PC-3 (cell line): ENCODE results near the gene PDGFC. TPM values are rescaled to one million over a fixed set of nuclear protein-coding genes. Genes with fewer than 3 reads are reported as not detected.
A peak's percentile ranks its signal among the peaks of the same experiment; 100 is the strongest.

Experiments
- ATAC-seq: fragments of 200-7000 bp; cut with Tn5 transposase; 2 replicates; pipeline ENCODE4 v1.9.1; 2020; ENCODE audit warnings: mild to moderate bottlenecking, moderate library complexity
- BruUV-seq: library from RNA; stranded (reverse); fragments of 400-500 nt; replicated peaks from 2 replicates; lab custom pipeline; 2021; lab: Mats Ljungman, UMichigan
- CTCF ChIA-PET: fragments of 300-600 bp; sonication (Branson Sonifier 250); formaldehyde crosslinking; loops from one replicate; lab custom pipeline; 2022; ENCODE audit warnings: antibody characterized with exemption; lab: Charles Lee
- POLR2A ChIA-PET: fragments of 300-600 bp; sonication (Branson Sonifier 250); formaldehyde crosslinking; loops from one replicate; lab custom pipeline; 2022; ENCODE audit warnings: antibody characterized with exemption; ENCODE audit not compliant: unreplicated experiment; lab: Charles Lee
- DNase-seq: peaks from one replicate; pipeline ENCODE4 v3.0.0-alpha.2; 2015
- H2AFZ ChIP-seq: fragments of 300-600 bp; sonication (generic); 2 replicates; pipeline ENCODE4 v1.6.0; 2016; ENCODE audit warnings: antibody characterized with exemption, low read length
- H3F3A ChIP-seq: fragments of 300-600 bp; sonication (generic); one replicate; pipeline ENCODE4 v1.6.0; 2017; ENCODE audit warnings: antibody characterized with exemption, low read length, control low read depth, mild to moderate bottlenecking; ENCODE audit not compliant: unreplicated experiment
- H3K27ac ChIP-seq: fragments of 300-600 bp; sonication (generic); 2 replicates; pipeline ENCODE4 v1.5.1; 2016; ENCODE audit warnings: mild to moderate bottlenecking, low read length
- H3K27me3 ChIP-seq: fragments of 300-600 bp; sonication (generic); 2 replicates; pipeline ENCODE4 v1.6.1; 2016; ENCODE audit warnings: low read length, mixed read lengths
- H3K36me3 ChIP-seq: fragments of 300-600 bp; sonication (generic); 2 replicates; pipeline ENCODE4 v1.6.1; 2016; ENCODE audit warnings: low read depth, mixed run types, low read length, mixed read lengths
- H3K4me1 ChIP-seq: fragments of 300-600 bp; sonication (generic); 2 replicates; pipeline ENCODE4 v1.5.1; 2016; ENCODE audit warnings: low read length; ENCODE audit not compliant: insufficient read depth
- H3K4me2 ChIP-seq: fragments of 300-600 bp; sonication (generic); 2 replicates; pipeline ENCODE4 v1.6.0; 2016; ENCODE audit warnings: low read length
- H3K4me3 ChIP-seq: fragments of 300-600 bp; sonication (generic); 2 replicates; pipeline ENCODE4 v1.5.1; 2016; ENCODE audit warnings: mild to moderate bottlenecking, low read length, mixed read lengths
- H3K79me2 ChIP-seq: fragments of 300-600 bp; sonication (generic); 2 replicates; pipeline ENCODE4 v1.6.1; 2017; ENCODE audit warnings: low read length, mixed read lengths
- H3K9ac ChIP-seq: fragments of 300-600 bp; sonication (generic); 2 replicates; pipeline ENCODE4 v1.6.0; 2016; ENCODE audit warnings: mild to moderate bottlenecking, low read length
- H3K9me2 ChIP-seq: fragments of 300-600 bp; sonication (generic); replicated peaks from 2 replicates; pipeline ENCODE4 v1.6.1; 2016; ENCODE audit warnings: mixed run types, low read length, mixed read lengths
- H3K9me3 ChIP-seq: fragments of 300-600 bp; sonication (generic); 2 replicates; pipeline ENCODE4 v1.6.1; 2016; ENCODE audit warnings: low read length, mixed read lengths
- H4K20me1 ChIP-seq: fragments of 300-600 bp; sonication (generic); 2 replicates; pipeline ENCODE4 v1.6.1; 2016; ENCODE audit warnings: low read length, mixed read lengths
- CTCF ChIP-seq: fragments of 300-600 bp; sonication (generic); conservative IDR thresholded peaks from 2 replicates; pipeline ENCODE4 v1.5.1; 2017; ENCODE audit warnings: antibody characterized with exemption, low read depth, mild to moderate bottlenecking, low read length
- EZH2 ChIP-seq: fragments of 300-600 bp; sonication (generic); IDR thresholded peaks from one replicate; pipeline ENCODE4 v1.6.1; 2017; ENCODE audit warnings: antibody characterized with exemption, mild to moderate bottlenecking, low read length; ENCODE audit not compliant: unreplicated experiment
- EZH2phosphoT487 ChIP-seq: fragments of 300-600 bp; sonication (generic); IDR thresholded peaks from 2 replicates; pipeline ENCODE4 v1.6.1; 2018; ENCODE audit warnings: mild to moderate bottlenecking, antibody characterized with exemption, low read length, borderline replicate concordance
- intact Hi-C: fragments of 100-400 bp; cut with micrococcal nuclease; formaldehyde crosslinking; loops from 2 replicates; pipeline ENCODE4 v1.9.0; 2023
- total RNA-seq: library from RNA; depleted of rRNA; stranded (reverse); fragments of >200 nt; gene quantifications from 2 replicates; pipeline ENCODE4 v1.2.3, GENCODE V29; 2014

Gene PDGFC
- total RNA-seq, 1 experiment from 2014 or later: 23.0 TPM

- Histone ChIP-seq H2AFZ (no peak overlapping the region), H3K4me1 (peaks cover 18% of the 10 kb centered on the region), H3K9ac (no peak overlapping the region), H3F3A (no peaks in the 10 kb centered on the region), H3K79me2 (no peaks in the 10 kb centered on the region), H3K4me3 (no peak overlapping the region), H3K4me2 (no peak overlapping the region), H4K20me1 (no peaks in the 10 kb centered on the region), H3K27me3 (no peaks in the 10 kb centered on the region), H3K9me2 (no peaks in the 10 kb centered on the region), H3K27ac (no peak overlapping the region), H3K9me3 (no peaks in the 10 kb centered on the region), H3K36me3 (no peaks in the 10 kb centered on the region; the same call in 1 of the 2 replicates)
- DNase-seq (no peak), ATAC-seq (no peak)
- intact Hi-C loops: no loop called here
- no TSS peak for BruUV-seq
- ChIA-PET CTCF (no interaction called here), POLR2A (no interaction called here)
- TF ChIP-seq EZH2 (no peak), EZH2phosphoT487 (no peak), CTCF (no peak)
These were observed 215.5 kb downstream of the PDGFC start for GRCh38 chr4:156756118-156756517.

- TF ChIP-seq EZH2 (no peak), CTCF (no peak), EZH2phosphoT487 (no peak)
- no peak for ATAC-seq
- intact Hi-C loops: no loop called here
- Histone ChIP-seq H3K79me2 (no peaks in the 10 kb centered on the region), H3K9me2 (no peaks in the 10 kb centered on the region), H3K4me2 (no peak overlapping the region), H2AFZ (no peak overlapping the region), H3K9me3 (no peaks in the 10 kb centered on the region), H3K36me3 (no peaks in the 10 kb centered on the region), H4K20me1 (no peaks in the 10 kb centered on the region), H3K4me3 (no peak overlapping the region), H3F3A (no peaks in the 10 kb centered on the region), H3K9ac (no peak overlapping the region), H3K27me3 (no peaks in the 10 kb centered on the region), H3K27ac (no peak overlapping the region), H3K4me1 (peaks cover 26% of the 10 kb centered on the region)
- no peak for DNase-seq
- POLR2A ChIA-PET: no interaction called here
- BruUV-seq: no TSS peak
- CTCF ChIA-PET: no interaction called here
These were observed 216.6 kb downstream of the PDGFC start for GRCh38 chr4:156754832-156755570.

GRCh38 chr4:156751486-156751885 lies 220.1 kb downstream of the PDGFC start:
- Histone ChIP-seq H3K27ac (peak overlapping the region; percentile 51), H3F3A (no peaks in the 10 kb centered on the region), H3K4me3 (no peak overlapping the region), H3K27me3 (no peaks in the 10 kb centered on the region), H3K9me3 (no peaks in the 10 kb centered on the region), H3K4me2 (peak overlapping the region; percentile 60), H3K36me3 (no peaks in the 10 kb centered on the region), H3K9me2 (no peaks in the 10 kb centered on the region), H3K4me1 (peaks cover 26% of the 10 kb centered on the region), H2AFZ (no peak overlapping the region), H3K9ac (no peak overlapping the region), H3K79me2 (no peaks in the 10 kb centered on the region), H4K20me1 (no peaks in the 10 kb centered on the region)
- TF ChIP-seq EZH2phosphoT487 (no peak), EZH2 (no peak), CTCF (no peak)
- BruUV-seq: no TSS peak
- DNase-seq: peak; percentile 62
- intact Hi-C loops: no loop called here
- peak; percentile 90 for ATAC-seq
- CTCF ChIA-PET: no interaction called here
- POLR2A ChIA-PET: interaction anchor here (0.5 to 0.6 kb wide), 2 partner anchors 33 to 46 kb away, joined by 3 to 8 read pairs; no protein-coding TSS in a partner anchor
